CD4-positive, alpha-beta T cell treated with Interferon alpha-2 for 1 hour (primary cell): ENCODE measurements around the gene INPP5K.

Experiments
- DNase-seq, 2 donors: peaks; one replicate each; pipeline ENCODE4 v3.0.0-alpha.2; 2020 to 2022

Gene INPP5K

GRCh38 chr17:1504866-1505265 is 11.5 kb downstream of the INPP5K start:
- DNase-seq: no peak

DNA sequence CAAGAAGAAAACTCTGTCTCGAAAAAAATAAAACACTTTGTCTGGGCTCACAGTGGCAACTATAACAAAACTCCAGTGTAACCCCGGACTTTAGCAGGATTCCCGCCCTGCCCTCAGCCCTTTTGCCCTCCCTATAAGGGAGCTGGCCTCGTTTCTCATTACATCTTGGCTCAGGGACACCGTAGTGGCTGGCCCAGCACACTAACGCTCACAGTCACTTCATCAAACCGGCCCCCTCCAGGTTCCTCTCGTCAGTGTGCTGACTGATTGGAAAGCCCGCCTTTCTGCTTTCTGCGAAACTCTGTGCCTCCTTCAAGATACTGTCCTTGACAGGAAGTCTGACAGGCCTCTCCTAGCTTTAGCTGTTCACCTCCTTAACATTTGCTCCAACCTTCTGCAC is 12.7 kb downstream of the INPP5K start:
- no peak for DNase-seq

DNA sequence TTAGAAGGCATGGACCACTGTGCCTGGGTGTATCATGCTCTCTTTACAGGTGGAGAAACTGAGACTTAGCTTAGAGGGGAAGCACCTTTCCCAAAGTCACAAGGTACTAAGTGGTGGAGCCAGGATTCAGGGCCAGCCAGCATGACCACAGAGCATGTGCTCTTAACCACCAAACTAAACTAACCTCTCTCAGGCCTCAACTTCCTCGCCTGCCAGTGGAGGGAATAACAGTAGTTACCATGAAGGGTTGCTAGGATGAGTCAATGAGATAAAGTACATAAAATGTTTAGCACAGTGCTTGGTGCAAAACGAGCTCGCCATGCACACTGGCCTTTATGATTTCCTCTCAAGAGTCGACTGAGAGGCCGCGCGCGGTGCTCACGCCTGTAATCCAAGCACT is 17.5 kb downstream of the INPP5K start:
- DNase-seq: no peak

DNA sequence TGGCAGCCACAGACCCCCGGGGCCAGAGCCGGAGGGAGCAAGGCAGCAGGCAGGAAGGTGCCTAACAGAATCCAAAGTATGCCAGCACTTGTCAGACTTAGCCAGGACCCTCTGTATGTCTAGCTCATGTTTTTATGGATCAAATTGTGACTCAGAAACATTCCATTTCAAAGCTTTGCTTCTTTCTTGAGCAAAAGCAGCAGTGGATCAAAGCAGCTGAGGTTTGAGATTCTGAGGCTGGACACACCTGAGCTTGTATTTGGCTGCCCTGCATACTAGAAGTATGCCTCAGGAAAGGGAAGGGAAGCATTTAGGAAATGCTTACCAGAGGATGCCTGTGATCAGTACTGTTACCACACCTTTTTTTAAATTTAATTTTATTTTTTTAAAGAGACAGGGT is 18.2 kb downstream of the INPP5K start:
- DNase-seq: no peak

DNA sequence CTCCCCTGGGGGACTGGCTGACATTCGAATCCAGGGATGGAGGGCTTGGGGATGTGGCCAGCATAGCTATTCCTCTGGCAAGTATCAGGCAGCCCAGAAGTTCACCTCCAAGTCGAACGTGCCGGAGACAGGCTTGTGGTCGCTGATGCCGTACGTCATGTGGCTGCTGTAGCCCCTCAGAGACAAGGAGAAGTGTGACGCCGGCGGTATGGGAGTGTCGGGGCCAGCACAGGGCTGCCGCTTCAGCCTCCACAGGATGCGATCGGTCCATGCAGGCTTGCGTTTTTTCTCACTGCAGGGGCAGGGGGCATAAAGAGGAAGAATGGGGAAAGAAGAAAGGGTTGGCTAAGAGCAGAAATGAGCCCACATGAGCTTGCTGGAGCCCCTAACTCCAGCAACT is 18.6 kb downstream of the INPP5K start:
- DNase-seq: no peak

DNA sequence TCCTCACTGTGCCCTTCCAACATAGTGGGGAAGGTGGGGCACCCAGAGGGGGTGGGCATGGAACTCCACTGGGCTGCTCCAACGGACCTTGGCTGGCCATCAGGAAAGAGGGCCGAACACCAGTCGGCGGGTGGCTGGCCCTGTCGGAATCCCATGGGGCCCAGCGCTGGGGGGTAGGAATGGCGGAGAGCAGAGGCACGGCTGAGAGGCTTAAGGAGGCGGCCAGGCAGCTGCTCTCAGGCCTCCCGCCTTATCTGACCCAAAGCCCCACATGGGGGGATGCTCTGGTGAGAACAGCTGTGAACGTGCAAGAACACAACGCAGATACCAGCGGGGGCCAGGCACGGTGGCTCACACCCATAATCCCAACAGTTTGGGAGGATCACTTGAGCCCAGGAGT is 19.5 kb downstream of the INPP5K start:
- DNase-seq: no peak

- no peak for DNase-seq
Observed at GRCh38 chr17:1495265-1495989, 21.0 kb downstream of the INPP5K start.

GRCh38 chr17:1494736-1495253 is 21.6 kb downstream of the INPP5K start:
- DNase-seq: no peak

- DNase-seq: no peak
Observed at GRCh38 chr17:1494203-1494602, 22.2 kb downstream of the INPP5K start.

GRCh38 chr17:1493291-1493980 is 23.0 kb downstream of the INPP5K start:
- no peak for DNase-seq

DNA sequence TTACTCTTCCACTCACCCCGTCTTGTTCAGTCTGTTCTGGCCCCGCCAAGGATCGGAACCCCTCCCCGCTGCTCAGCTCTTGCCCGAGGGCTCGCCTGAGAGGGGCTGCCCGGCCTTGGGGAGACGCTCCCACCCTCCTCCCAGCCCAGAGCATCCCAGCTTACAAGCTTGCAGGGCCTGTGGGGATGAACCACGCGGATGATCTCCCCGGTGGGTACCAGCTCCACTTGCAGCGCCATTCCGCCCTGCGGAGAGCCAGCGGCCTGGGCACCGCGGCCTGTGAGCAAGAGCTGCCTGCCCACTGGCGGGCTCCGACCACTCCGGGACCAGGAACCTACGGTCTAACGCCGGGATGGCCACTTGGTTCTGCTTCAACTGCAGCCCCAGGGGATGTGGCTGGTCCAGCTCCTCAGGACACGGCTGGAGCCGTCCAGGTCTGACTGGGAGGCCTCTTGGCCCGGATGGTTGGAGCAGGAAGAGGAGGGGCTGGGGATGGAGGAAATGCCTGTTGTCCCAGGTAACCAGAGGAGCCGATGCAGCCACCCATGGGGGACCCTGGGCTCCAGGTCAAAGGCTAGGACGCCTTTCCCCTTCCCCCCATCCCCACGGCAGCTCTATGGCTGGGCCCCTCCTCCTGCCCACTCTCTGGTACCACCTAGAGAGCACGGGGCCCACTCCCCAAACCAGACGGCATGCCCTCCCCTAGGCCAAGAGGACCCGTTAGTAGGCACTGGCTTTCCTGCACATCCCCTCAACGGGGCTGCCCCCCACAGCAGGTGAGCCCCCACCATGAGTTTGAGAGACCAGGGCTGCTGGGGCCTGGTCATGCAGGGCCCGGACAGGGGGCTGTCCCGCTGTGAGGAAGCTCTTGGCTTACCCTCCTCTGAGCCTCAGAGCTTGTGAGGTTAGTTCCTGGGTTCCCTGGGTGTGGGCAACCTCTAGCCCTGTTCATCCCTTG is 23.9 kb downstream of the INPP5K start, which contains the start of gene MYO1C:
Gene MYO1C (minus strand): TSS at position 438 of the 958 bp plus-strand sequence. CDS start 199 bp downstream, at position 239.
- DNase-seq: no peak

- DNase-seq: peak; percentile 34 to 57
Observed at GRCh38 chr17:1491443-1492248, 24.8 kb downstream of the INPP5K start.

GRCh38 chr17:1490643-1491442 is 25.6 kb downstream of the INPP5K start:
- DNase-seq: peak; percentile 56 to 69

- no peak for DNase-seq
Observed at GRCh38 chr17:1488826-1489270, 27.6 kb downstream of the INPP5K start.

GRCh38 chr17:1487939-1488825 is 28.2 kb downstream of the INPP5K start:
- DNase-seq: peak; percentile 65 to 77

- peak; percentile 70 to 77 for DNase-seq
Observed at GRCh38 chr17:1486802-1487695, 29.4 kb downstream of the INPP5K start.

DNA sequence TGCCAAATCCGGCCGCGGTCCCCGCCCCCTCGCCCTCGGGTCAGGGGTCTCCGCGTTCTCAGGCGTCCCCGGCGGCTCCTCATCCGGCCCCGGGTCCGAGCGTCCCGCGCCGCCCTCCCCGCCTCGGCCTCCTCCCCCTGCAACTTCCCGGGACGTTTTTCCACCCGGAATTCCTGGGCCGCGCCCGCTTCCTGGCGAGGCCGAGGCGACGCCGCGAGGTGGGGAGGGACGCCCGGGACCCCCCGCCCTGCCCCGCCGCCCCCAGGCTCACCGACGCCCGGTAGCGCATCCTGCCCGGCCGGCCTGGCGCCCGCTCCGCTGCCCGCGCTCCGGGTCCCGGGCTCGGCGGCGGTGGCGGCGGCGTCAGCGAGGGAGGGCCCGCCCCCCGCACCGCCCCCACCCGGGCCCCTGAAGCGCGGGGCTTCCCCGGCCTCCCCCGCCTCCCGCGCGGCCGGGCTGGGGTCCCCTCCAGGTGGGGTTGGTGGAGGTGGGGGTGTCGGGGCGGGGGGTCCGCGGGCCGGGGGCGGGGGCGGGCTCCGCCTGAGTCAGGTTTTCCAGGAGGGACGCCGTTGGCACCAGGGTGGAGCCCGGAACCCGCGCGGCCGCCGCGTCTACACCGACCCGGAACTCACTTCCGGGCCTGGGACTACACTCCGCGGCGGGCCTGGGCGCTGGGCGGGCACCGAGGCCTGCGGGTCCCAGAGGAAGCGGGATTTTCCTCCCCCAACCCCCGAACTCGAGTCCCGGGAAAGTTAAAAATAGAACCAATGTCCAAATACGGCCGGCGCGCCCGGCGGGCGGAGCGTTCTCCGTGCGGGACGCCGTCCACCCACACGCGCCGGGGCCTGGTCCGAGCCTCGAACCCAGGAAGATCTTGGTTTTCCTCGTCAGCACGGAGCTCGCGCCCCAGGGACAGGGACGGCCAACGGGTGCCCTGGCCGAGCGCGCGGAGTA is 30.7 kb downstream of the INPP5K start:
- peak; percentile 27 to 68 for DNase-seq
